Parathyroid adenoma (tissue), 2 donors: ENCODE measurements around the gene CAV3.

ENCODE experiments used
- H2AFZ ChIP-seq: fragments of 300-600 bp; sonication (generic); one replicate; pipeline ENCODE4 v1.7.0; 2017; ENCODE audit warnings: antibody characterized with exemption, mild to moderate bottlenecking
- H3K27ac ChIP-seq: fragments of 300-600 bp; sonication (generic); one replicate; pipeline ENCODE4 v1.7.0; 2017
- H3K27me3 ChIP-seq: fragments of 300-600 bp; sonication (generic); one replicate; pipeline ENCODE4 v1.7.0; 2017; ENCODE audit warnings: low read length; ENCODE audit not compliant: control insufficient read depth, insufficient read depth
- H3K36me3 ChIP-seq: fragments of 300-600 bp; sonication (generic); one replicate; pipeline ENCODE4 v1.7.0; 2017; ENCODE audit warnings: low read length; ENCODE audit not compliant: control insufficient read depth, insufficient read depth
- H3K4me1 ChIP-seq: fragments of 300-600 bp; sonication (generic); one replicate; pipeline ENCODE4 v1.7.0; 2017; ENCODE audit warnings: control low read depth
- H3K4me2 ChIP-seq: fragments of 300-600 bp; sonication (generic); one replicate; pipeline ENCODE4 v1.7.0; 2017; ENCODE audit warnings: low read length
- H3K4me3 ChIP-seq: fragments of 300-600 bp; sonication (generic); one replicate; pipeline ENCODE4 v1.7.0; 2017; ENCODE audit warnings: low read depth, low read length
- H3K79me2 ChIP-seq: fragments of 300-600 bp; sonication (generic); one replicate; pipeline ENCODE4 v1.7.0; 2017; ENCODE audit warnings: control low read depth
- H3K9ac ChIP-seq: fragments of 300-600 bp; sonication (generic); one replicate; pipeline ENCODE4 v1.7.0; 2017; ENCODE audit warnings: mild to moderate bottlenecking
- H3K9me3 ChIP-seq: fragments of 300-600 bp; sonication (generic); one replicate; pipeline ENCODE4 v1.7.0; 2017; ENCODE audit warnings: low read length; ENCODE audit not compliant: control insufficient read depth
- CTCF ChIP-seq: fragments of 300-600 bp; sonication (generic); IDR thresholded peaks from one replicate; pipeline ENCODE4 v1.7.0; 2017; ENCODE audit warnings: antibody characterized with exemption, mild to moderate bottlenecking
- donor health status: primary hyperparathyroidism.

Gene CAV3

GRCh38 chr3:8760506-8760905 lies 26.9 kb downstream of the CAV3 start:
- Histone ChIP-seq H3K79me2 (no peaks in the 10 kb centered on the region), H3K9me3 (no peaks in the 10 kb centered on the region), H3K9ac (no peak overlapping the region), H3K4me3 (no peak overlapping the region), H3K4me1 (no peaks in the 10 kb centered on the region), H3K36me3 (no peaks in the 10 kb centered on the region), H3K4me2 (no peak overlapping the region), H3K27me3 (no peaks in the 10 kb centered on the region), H2AFZ (no peak overlapping the region), H3K27ac (no peak overlapping the region)
- TF ChIP-seq CTCF, result no peak

- no peak overlapping the region for H3K9ac ChIP-seq
- no peak for TF ChIP-seq CTCF
- no peak overlapping the region for H3K27ac ChIP-seq
- no peaks in the 10 kb centered on the region for H3K9me3 ChIP-seq
- H3K27me3 ChIP-seq, result no peaks in the 10 kb centered on the region
- H3K4me3 ChIP-seq, result no peak overlapping the region
- no peaks in the 10 kb centered on the region for H3K4me1 ChIP-seq
- no peaks in the 10 kb centered on the region for H3K79me2 ChIP-seq
- H3K36me3 ChIP-seq, result no peaks in the 10 kb centered on the region
- H2AFZ ChIP-seq, result no peak overlapping the region
- H3K4me2 ChIP-seq, result no peak overlapping the region
Observed at GRCh38 chr3:8761866-8762265, 28.3 kb downstream of the CAV3 start.

GRCh38 chr3:8762607-8763377 lies 29.2 kb downstream of the CAV3 start:
- no peak overlapping the region for H3K4me3 ChIP-seq
- no peaks in the 10 kb centered on the region for H3K9me3 ChIP-seq
- H3K36me3 ChIP-seq, result no peaks in the 10 kb centered on the region
- H2AFZ ChIP-seq, result no peak overlapping the region
- TF ChIP-seq CTCF, result no peak
- H3K79me2 ChIP-seq, result no peaks in the 10 kb centered on the region
- H3K4me1 ChIP-seq, result no peaks in the 10 kb centered on the region
- no peak overlapping the region for H3K27ac ChIP-seq
- no peak overlapping the region for H3K9ac ChIP-seq
- H3K4me2 ChIP-seq, result no peak overlapping the region
- no peaks in the 10 kb centered on the region for H3K27me3 ChIP-seq

- no peaks in the 10 kb centered on the region for H3K36me3 ChIP-seq
- H3K4me1 ChIP-seq, result no peaks in the 10 kb centered on the region
- H2AFZ ChIP-seq, result no peak overlapping the region
- H3K9ac ChIP-seq, result no peak overlapping the region
- H3K27ac ChIP-seq, result no peak overlapping the region
- no peaks in the 10 kb centered on the region for H3K79me2 ChIP-seq
- no peak for TF ChIP-seq CTCF
- H3K9me3 ChIP-seq, result no peaks in the 10 kb centered on the region
- H3K4me2 ChIP-seq, result no peak overlapping the region
- no peak overlapping the region for H3K4me3 ChIP-seq
- H3K27me3 ChIP-seq, result peaks cover 5% of the 10 kb centered on the region
Observed at GRCh38 chr3:8764528-8764927, 30.9 kb downstream of the CAV3 start.

GRCh38 chr3:8765528-8765927 lies 31.9 kb downstream of the CAV3 start:
- TF ChIP-seq CTCF, result no peak
- H3K4me2 ChIP-seq, result no peak overlapping the region
- H3K4me1 ChIP-seq, result no peaks in the 10 kb centered on the region
- no peak overlapping the region for H3K4me3 ChIP-seq
- no peaks in the 10 kb centered on the region for H3K79me2 ChIP-seq
- H2AFZ ChIP-seq, result no peak overlapping the region
- H3K9me3 ChIP-seq, result no peaks in the 10 kb centered on the region
- H3K27ac ChIP-seq, result no peak overlapping the region
- no peaks in the 10 kb centered on the region for H3K36me3 ChIP-seq
- peaks cover 5% of the 10 kb centered on the region for H3K27me3 ChIP-seq
- H3K9ac ChIP-seq, result no peak overlapping the region
